Aorta (tissue), 5 donors: ENCODE measurements around the gene PRELID2. TPM values are rescaled to one million over a fixed set of nuclear protein-coding genes. Genes with fewer than 3 reads are reported as not detected.
A peak's percentile ranks its signal among the peaks of the same experiment; 100 is the strongest.

Experiments
- ATAC-seq: fragments of 200-7000 bp; cut with Tn5 transposase; one replicate; pipeline ENCODE4 v1.9.1; 2022; ENCODE audit warnings: moderate library complexity; ENCODE audit not compliant: low FRiP score
- DNase-seq, 2 donors: peaks; one replicate each; pipeline ENCODE4 v3.0.0-alpha.2; 2020
- H3K27ac ChIP-seq, 2 donors: one replicate each; pipeline ENCODE4 v1.5.1; 2013; ENCODE audit warnings: low read length in 2 of 2, mild to moderate bottlenecking in 2 of 2, moderate library complexity in 2 of 2, control low read depth in 1 of 2, inconsistent platforms in 1 of 2, low read depth in 1 of 2
- H3K27me3 ChIP-seq, 2 donors: one replicate each; pipeline ENCODE4 v1.6.1; 2013; ENCODE audit warnings: control low read depth in 1 of 2, low read length in 1 of 2, mild to moderate bottlenecking in 1 of 2, moderate library complexity in 1 of 2; ENCODE audit not compliant: insufficient read depth in 2 of 2, control insufficient read depth in 1 of 2
- H3K36me3 ChIP-seq, 2 donors: one replicate each; pipeline ENCODE4 v1.6.1; 2013; ENCODE audit warnings: control low read depth in 1 of 2, low read length in 1 of 2, mild to moderate bottlenecking in 1 of 2; ENCODE audit not compliant: insufficient read depth in 2 of 2, control insufficient read depth in 1 of 2
- H3K4me1 ChIP-seq, 2 donors: one replicate each; pipeline ENCODE4 v1.6.1; 2013; ENCODE audit warnings: low read length in 2 of 2, control low read depth in 1 of 2, mild to moderate bottlenecking in 1 of 2, moderate library complexity in 1 of 2; ENCODE audit not compliant: insufficient read depth in 2 of 2, control insufficient read depth in 1 of 2
- H3K4me3 ChIP-seq, 2 donors: one replicate each; pipeline ENCODE4 v1.5.1; 2013; ENCODE audit warnings: low read length in 2 of 2, control low read depth in 1 of 2, mild to moderate bottlenecking in 1 of 2
- H3K9me3 ChIP-seq: one replicate; pipeline ENCODE4 v1.6.1; 2013; ENCODE audit warnings: mild to moderate bottlenecking, low read length; ENCODE audit not compliant: control insufficient read depth
- WGBS, 2 donors: extraction: QIAGEN DNeasy Blood & Tissue Kit; methylation state at CpG; one replicate each; pipeline ENCODE4 v1.1.7; 2013; 5-methylcytosine and 5-hydroxymethylcytosine counted together
- intact Hi-C, 2 donors: fragments of 100-400 bp; cut with DNase I; formaldehyde crosslinking; loops; one replicate each; pipeline versions ENCODE4 v1.14.2 to v1.15.0; 2022
- polyA plus RNA-seq, 2 donors: library from polyadenylated mRNA; stranded (reverse); fragments of 200-250 nt; gene quantifications; one replicate each; pipeline ENCODE4 v1.2.3, GENCODE V29; 2013
- total RNA-seq, 2 donors: library from RNA; stranded (reverse); fragmentation: NEBNext Ultra II Directional; extraction: Animal tissue kit (Norgen Biotek cat#: 25700); gene quantifications; one replicate each; pipeline ENCODE4 v1.2.1, GENCODE V29; 2021
- donor health status: healthy with polysubstance abuse.
- donor health status: Bipolar disorder and iron deficiency.
- donor health status: DM: no; HTN: no; CAD: no.
- donor health status: DM: no; HTN: no; CAD: no.
- donor health status: DM: yes; HTN: yes; CAD: no.

PRELID2 gene
- total and polyA plus RNA-seq, 4 donors = 4.3 to 28.7 (median 15.8) TPM

DNA sequence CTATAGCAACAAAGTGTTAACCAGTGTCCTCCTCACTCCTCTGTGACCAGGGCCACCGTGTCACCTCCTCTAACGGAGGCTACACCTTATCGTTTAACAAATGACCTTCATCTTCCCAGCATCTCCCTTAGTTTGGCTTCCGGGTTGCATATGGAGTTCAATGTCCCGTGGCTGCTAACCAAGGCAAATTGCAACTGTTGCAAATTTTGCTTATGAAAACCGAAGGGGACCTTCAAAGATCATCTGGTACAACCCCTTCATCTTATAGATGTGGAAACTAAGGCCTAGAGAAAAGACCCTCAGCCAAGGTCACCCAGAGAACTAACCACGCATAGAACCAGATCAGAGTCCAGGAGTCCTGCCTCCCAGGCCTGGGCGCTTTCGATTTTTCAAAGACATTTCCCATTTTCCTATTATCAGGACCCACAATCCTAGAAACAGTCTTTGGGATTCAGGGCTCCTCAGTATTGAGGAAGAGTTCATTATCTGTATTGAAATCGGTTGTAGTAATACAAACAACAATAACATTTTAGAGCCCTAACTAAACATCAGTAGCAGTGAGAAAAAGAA, 1.4 kb downstream of the PRELID2 start:
- ATAC-seq = no peak
- Histone ChIP-seq H3K4me1 (peaks cover 0 to 7% of the 10 kb centered on the region in 2 donors), H3K27me3 (no peaks in the 10 kb centered on the region), H3K9me3 (no peaks in the 10 kb centered on the region), H3K27ac (peak overlapping the region in 1 of 2 donors; percentile 25), H3K36me3 (no peaks in the 10 kb centered on the region), H3K4me3 (no peak overlapping the region)
- 71 to 76% methylated on average over 10 of the region's 10 CpGs for WGBS, 2 donors
- DNase-seq = no peak
- intact Hi-C loops = loop anchor here in 1 of 2 donors (10.0 kb wide), 2 partner anchors 221 to 1629 kb away; no protein-coding TSS in a partner anchor

DNA sequence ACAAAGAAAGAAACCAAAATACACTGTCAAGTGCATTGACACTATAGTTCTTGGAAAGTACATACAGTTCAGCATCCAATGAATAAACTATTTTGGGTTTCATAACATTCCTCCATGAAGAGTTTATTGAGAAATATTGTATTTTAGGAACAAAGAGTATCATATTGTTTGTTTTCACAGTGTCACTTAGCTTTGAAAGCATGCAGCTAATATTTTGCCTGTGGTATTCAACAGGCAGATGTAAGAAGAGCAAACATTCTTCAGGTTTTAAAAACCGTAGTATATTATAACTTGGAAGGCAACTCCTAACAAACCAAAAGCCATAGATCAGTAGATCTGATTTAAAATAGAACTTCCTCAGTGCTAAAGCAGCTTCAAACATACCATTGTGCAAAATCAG, 4.5 kb downstream of the PRELID2 start:
- 3 to 5% methylated on average over 1 of the region's 1 CpG for WGBS, 2 donors
- no peaks in the 10 kb centered on the region for H3K36me3 ChIP-seq
- H3K27me3 ChIP-seq = no peaks in the 10 kb centered on the region
- intact Hi-C loops = loop anchor here in 1 of 2 donors (10.0 kb wide), 2 partner anchors 224 to 1626 kb away; no protein-coding TSS in a partner anchor
- no peak overlapping the region for H3K4me3 ChIP-seq
- peaks cover 0 to 7% of the 10 kb centered on the region in 2 donors for H3K4me1 ChIP-seq
- no peaks in the 10 kb centered on the region for H3K9me3 ChIP-seq
- no peak for DNase-seq
- no peak overlapping the region for H3K27ac ChIP-seq
- ATAC-seq = no peak

DNA sequence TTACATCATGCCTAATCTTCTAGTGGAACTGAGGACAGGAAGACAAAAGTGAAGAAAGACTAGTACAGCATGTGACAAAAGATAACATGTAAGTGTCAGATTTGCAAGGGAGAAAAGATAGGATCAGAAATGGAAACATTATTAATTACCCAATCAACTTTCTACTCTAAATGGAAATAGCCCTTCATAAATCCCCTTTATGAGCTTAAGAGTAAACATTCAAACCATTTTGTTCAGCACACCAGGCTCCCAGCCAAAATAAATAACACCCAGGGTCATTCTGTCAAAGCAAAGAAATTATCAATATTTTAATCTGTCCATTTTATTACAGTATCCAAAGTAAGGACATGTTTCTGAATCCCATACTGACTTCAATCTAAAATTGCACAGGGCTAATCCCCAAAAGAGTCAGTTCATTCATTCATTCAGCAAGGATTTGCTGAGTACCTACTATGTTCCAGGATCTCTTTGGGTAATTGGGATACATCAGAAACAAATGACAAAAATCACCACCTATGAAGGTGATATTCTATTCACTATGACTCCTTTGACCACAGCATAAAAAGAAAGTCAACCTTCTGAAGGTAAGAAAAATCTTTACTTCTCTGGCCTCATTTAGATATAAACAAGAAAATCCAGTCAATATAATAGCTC, 5.3 kb downstream of the PRELID2 start:
- Histone ChIP-seq H3K9me3 (no peaks in the 10 kb centered on the region), H3K27ac (no peak overlapping the region)
- intact Hi-C loops = loop anchor here (10.0 kb wide), 3 partner anchors 225 to 1625 kb away; no protein-coding TSS in a partner anchor

DNA sequence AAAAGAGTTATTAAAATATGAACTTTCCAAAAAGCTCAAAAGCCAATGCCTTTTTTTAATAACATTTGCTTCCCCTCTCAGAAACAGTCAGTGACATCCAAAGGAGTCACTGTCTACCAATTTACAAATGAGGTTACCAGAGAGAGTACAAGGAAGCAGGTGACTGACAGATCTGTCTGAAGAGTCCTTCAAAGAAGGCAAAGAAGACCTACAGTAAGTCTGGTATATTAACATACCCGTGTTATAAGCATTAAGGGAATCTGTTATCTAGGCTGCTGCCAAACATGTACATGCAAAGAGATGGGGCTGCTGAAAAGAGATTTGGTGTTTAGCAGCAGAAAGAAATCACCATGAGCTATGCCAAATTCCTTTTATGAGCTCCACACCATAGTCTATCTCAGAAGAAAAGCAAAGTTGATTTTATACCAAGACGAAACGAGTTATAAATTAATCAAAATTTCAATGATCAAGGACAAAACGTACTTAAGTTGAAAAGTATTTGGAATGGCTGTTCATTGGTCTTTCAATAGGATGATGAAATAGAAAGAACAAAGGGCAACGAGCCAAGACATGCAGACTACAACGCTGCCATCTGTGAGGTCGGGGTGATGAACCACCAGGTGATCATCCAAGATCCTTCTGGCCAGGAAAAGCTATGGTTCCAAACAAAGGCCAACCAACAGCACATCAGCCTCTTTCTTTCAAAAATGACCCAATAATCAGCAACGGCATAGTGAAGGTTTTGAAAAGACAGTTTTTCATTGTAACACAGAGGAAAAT, 8.1 kb downstream of the PRELID2 start:
- 82 to 84% methylated on average over 8 of the region's 8 CpGs for WGBS, 2 donors
- Histone ChIP-seq H3K27ac (no peak overlapping the region), H3K4me1 (peaks cover 0 to 7% of the 10 kb centered on the region in 2 donors), H3K36me3 (no peaks in the 10 kb centered on the region), H3K9me3 (no peaks in the 10 kb centered on the region), H3K27me3 (no peaks in the 10 kb centered on the region), H3K4me3 (no peak overlapping the region)
- ATAC-seq = no peak
- intact Hi-C loops = loop anchor here in 1 of 2 donors (10.0 kb wide), 1 partner anchor 472 kb away; no protein-coding TSS in a partner anchor
- DNase-seq = no peak

More for the DNA sequence above, 5.3 kb downstream of the PRELID2 start:
- Histone ChIP-seq H3K27me3 (no peaks in the 10 kb centered on the region), H3K4me1 (peaks cover 0 to 7% of the 10 kb centered on the region in 2 donors), H3K36me3 (no peaks in the 10 kb centered on the region), H3K4me3 (no peak overlapping the region)
- DNase-seq = no peak
- no peak for ATAC-seq

DNA sequence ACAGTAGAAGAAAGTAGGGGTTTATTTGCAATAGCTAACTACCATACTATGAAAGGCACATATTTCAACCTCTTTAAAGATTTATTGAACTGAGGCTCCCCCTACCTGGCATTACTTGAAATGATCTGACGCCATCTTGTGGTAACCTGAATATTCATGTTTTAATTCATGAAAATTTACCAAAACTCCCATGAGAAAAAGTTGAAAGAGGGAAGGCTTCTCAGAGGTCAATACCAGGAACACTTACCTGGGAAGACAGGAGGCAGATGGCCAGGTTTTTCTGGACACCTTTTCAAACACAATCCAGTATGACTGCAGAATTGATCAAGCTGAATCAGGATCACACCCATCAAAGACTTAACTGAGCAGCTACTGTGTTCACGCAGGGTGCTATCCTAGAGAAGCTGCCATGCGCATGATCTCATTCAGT, 9.4 kb downstream of the PRELID2 start:
- H3K36me3 ChIP-seq = peaks cover 0 to 1% of the 10 kb centered on the region in 2 donors
- ATAC-seq = no peak
- no peaks in the 10 kb centered on the region for H3K27me3 ChIP-seq
- no peak overlapping the region for H3K4me3 ChIP-seq
- 64 to 66% methylated on average over 3 of the region's 3 CpGs for WGBS, 2 donors
- H3K9me3 ChIP-seq = no peaks in the 10 kb centered on the region
- no peaks in the 10 kb centered on the region for H3K4me1 ChIP-seq
- intact Hi-C loops = loop anchor here in 1 of 2 donors (10.0 kb wide), 1 partner anchor 471 kb away; no protein-coding TSS in a partner anchor
- no peak overlapping the region for H3K27ac ChIP-seq
- DNase-seq = no peak

DNA sequence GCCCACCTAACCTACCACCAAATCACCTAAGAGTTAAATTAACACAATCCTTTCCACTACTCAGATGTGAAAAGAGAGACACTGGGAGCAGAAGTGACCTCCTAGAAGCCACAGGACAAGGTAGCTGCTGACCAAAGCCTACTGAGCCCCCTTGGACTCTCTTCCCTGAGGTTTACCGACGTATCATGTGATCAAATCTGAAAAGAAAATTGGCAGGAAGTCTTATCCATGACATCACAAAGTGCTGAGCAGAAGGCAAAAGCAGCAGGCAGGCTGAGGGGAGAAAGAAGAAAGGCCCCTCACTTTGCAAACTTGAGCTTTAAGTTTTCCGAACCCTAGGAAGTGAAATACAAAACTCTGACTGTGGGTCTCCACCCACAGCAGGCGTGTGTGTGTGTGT, 11.1 kb downstream of the PRELID2 start:
- H3K4me1 ChIP-seq = no peaks in the 10 kb centered on the region
- H3K36me3 ChIP-seq = peaks cover 0 to 1% of the 10 kb centered on the region in 2 donors
- H3K27ac ChIP-seq = no peak overlapping the region
- no peak for ATAC-seq
- DNase-seq = no peak
- intact Hi-C loops = loop anchor here in 1 of 2 donors (10.0 kb wide), 1 partner anchor 469 kb away; no protein-coding TSS in a partner anchor
- no peaks in the 10 kb centered on the region for H3K9me3 ChIP-seq
- no peaks in the 10 kb centered on the region for H3K27me3 ChIP-seq
- no peak overlapping the region for H3K4me3 ChIP-seq
- WGBS, 2 donors = 49 to 55% methylated on average over 4 of the region's 4 CpGs

DNA sequence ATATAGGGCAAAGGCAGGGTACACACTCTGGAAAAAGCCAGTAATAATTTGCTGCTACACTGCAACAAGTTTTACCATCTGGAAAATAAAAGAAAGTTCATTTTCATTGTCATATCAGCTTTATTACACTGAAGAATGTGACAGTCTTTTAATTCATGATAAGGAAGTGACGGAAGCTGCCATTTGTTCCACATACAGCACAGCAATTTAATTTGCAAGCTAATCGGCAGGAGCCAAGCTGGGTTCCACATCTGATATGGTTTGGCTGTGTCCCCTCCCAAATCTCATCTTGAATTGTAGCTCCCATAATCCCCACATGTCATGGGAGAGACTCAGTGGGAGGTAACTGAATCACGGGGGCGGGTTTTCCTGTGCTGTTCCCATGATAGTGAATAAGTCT, 16.5 kb downstream of the PRELID2 start:
- no peaks in the 10 kb centered on the region for H3K4me1 ChIP-seq
- DNase-seq = no peak
- no peaks in the 10 kb centered on the region for H3K9me3 ChIP-seq
- no peak overlapping the region for H3K4me3 ChIP-seq
- no peak overlapping the region for H3K27ac ChIP-seq
- H3K36me3 ChIP-seq = peaks cover 5 to 9% of the 10 kb centered on the region in 2 donors
- intact Hi-C loops = no loop called here
- no peak for ATAC-seq
- H3K27me3 ChIP-seq = no peaks in the 10 kb centered on the region
- 90 to 92% methylated on average over 4 of the region's 4 CpGs for WGBS, 2 donors

DNA sequence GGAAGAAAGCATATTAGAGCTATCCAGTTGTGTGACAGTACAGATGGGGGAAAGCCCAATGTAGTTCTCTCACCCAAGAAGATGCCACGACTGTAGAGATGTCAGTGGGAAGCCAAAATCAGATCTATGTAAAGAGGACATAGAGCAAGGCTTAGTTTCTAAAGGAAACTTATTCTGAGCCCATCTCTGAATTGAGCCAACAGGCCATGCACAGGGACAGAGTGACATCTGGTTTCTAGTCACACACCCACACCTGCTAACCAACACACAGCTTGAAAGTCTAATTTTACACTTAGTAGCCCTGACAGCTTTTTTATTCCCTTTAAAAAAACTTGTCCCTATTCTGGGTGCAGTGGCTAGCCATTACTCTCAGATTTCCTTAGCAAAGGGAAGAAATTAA, 22.3 kb downstream of the PRELID2 start:
- H3K36me3 ChIP-seq = peaks cover 1 to 4% of the 10 kb centered on the region in 2 donors
- no peak overlapping the region for H3K4me3 ChIP-seq
- intact Hi-C loops = no loop called here
- H3K9me3 ChIP-seq = no peaks in the 10 kb centered on the region
- WGBS, 2 donors = 79 to 87% methylated on average over 1 of the region's 1 CpG
- no peaks in the 10 kb centered on the region for H3K4me1 ChIP-seq
- DNase-seq (no peak), ATAC-seq (no peak)
- H3K27ac ChIP-seq = no peak overlapping the region
- H3K27me3 ChIP-seq = no peaks in the 10 kb centered on the region
